Stimulated activated CD8-positive, alpha-beta memory T cell treated with anti-CD3 and anti-CD28 coated beads, Interleukin-15, amount 100 ng/mL, for 1 hour (primary cell): ENCODE results near the gene KCNK1.
"Not testable (repeated sequence)": the region's sequence is repeated elsewhere in the genome, so short reads cannot be mapped to it uniquely, and the experiment has no call there.

Experiments
- DNase-seq: peaks from one replicate; pipeline ENCODE4 v3.0.0-alpha.2; 2020; ENCODE audit warnings: low read depth

The KCNK1 gene

DNA sequence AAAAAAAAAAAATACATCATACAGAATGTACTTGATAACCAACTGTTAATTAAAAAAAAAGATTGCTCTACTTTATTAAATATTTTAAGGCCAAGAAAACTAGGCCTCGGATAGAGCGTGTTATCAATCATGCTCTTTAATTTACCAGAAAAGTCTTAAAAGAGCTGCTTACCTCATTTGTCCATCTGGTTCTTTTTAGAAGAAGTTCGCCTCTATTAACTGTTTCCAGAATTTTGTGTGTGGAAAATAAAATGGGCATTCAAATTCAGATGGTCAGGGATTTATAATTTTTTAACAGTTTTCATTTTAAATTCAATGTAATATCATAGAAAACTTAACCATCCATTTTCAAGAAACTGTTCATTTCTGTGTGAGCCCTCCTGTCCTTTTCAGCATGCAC lies 53.8 kb downstream of the KCNK1 start:
- no peak for DNase-seq

DNA sequence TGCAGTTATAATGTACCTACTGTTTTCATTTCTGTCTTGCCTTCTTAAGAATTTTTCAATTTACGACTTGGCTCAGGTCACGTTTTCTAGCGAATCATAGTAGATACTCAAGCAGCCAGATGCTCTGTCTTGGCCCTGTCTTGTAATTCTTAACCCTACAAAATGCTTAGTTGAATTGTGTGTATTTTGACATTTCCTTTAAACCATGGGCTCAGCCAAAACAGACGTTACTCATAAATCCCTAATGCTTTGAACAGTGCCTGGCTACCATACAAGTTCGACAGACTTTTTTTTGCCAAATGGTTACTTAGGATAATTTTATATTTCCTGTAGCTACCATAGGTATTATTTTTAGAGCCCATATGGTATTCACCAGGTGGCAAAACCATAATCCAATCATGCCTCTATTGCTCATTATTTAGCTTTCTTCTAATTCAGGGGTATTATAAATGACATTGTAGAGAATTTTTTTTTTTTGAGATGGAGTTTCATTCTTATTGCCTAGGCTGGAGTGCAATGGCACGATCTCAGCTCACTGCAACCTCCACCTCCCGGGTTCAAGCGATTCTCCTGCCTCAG lies 54.3 kb downstream of the KCNK1 start:
- DNase-seq: no peak

DNA sequence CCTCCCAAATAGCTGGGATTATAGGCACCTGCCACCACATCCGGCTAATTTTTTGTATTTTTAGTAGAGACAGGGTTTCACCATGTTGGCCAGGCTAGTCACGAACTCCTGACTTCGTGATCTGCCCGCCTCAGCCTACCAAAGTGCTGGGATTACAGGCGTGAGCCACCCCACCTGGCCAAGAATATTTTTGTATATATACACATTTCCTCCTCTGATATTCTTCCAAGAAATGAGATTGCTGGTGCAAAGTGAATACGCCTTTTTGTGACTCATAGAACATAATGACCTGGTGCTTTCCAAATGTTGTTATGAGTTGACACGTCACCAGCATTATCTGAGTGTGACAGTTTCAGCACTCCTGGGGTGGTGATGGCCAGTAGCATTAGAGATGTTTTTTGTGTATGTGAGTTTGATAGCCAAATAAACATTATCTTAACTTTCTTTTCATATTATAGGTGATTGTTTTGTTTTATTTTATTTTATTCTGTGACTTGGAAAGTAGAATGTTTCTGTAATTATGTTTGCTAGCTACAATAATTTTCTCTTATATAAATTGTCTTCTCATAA lies 54.9 kb downstream of the KCNK1 start:
- no peak for DNase-seq

DNA sequence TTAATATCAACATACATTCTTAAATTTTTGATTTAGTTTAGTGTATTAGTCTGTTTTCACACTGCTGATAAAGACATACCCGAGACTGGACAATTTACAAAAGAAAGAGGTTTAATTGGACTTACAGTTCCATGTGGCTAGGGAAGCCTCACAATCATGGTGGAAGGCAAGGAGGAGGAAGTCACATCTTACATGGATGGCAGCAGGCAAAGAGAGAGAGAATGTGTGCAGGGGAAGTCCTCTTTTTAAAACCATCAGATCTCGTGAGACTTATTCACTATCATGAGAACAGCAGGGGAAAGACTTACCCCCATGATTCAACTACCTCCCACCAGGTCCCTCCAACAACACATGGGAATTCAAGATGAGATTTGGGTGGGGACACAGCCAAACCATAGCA lies 56.5 kb downstream of the KCNK1 start:
- DNase-seq: not testable (repeated sequence)

DNA sequence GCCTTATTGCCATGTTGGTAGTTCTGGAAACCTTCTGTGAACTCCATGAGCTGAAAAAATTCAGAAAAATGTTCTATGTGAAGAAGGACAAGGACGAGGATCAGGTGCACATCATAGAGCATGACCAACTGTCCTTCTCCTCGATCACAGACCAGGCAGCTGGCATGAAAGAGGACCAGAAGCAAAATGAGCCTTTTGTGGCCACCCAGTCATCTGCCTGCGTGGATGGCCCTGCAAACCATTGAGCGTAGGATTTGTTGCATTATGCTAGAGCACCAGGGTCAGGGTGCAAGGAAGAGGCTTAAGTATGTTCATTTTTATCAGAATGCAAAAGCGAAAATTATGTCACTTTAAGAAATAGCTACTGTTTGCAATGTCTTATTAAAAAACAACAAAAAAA lies 57.4 kb downstream of the KCNK1 start:
- no peak for DNase-seq

DNA sequence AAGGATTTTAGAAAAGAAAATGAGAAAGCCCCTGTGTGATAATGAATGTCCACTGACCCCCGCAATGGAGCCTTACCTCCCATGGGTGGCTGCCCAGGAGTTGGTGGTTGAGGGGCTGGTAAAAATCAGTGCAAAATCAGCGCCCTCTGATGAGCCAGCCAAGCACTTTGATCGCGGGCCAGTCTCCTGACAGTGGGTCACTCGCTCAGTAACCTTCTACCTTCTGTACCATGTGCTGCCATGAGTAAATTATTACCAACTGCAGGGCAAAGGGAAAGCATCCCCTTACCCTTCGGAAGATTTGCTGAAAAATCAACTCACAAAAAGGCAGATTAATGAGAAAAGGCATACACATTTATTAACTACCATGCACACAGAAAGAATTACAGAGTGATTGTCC lies 58.8 kb downstream of the KCNK1 start:
- DNase-seq: no peak

DNA sequence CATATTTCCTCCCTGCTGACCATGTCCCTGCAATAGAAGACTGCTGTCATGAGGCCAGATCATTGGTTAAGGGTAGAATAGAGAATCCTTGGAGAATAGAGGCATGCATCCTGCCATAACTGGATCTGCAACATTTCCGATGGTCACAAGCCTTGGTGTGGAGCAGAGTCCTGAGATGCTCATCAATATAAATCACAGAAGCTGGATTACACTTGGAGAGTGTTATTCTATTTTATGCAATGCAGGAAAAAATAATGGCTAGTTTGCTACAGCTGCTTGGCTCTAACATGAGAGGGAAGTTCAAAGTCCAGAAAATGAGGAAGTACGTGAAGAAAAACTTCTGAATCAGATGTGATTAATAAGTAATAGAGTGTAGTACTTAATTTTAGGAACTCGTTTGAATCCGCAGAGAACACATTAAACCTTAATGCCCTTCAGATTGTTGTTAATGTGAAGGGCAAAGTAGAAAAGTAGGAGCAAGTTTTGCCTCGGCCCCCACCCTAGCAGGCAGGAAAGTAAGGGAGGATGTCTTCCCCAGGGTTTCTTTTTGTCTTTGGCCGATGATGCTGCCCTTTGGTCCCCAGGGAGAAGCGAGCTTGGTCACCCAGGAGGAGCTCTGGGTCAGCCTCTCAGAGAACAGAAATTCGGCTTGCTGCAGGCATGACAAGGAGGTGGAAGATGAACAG lies 59.5 kb downstream of the KCNK1 start:
- no peak for DNase-seq

DNA sequence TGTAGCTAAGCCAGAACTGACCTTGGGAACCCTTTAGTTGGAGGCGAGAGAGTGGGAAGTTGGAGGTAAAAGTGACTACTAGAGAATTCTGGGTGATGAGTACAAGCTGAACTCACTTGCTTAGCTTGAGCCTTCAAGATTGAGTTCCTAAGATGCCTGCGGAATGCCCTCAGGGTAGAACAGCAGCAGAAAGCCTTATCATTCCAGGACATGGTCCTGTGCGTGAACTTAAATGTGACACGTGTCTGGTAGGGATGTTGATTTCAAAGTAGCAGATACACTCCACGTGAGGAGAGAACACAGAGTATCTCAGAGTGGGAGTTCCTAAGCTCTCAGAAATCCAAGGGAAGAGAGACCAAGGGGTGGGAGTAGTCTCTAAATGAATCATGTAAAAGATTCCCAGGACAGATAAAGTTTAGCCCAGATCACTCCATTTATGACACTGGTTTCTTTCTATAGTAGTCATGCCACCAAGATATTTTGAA lies 60.1 kb downstream of the KCNK1 start:
- no peak for DNase-seq

DNA sequence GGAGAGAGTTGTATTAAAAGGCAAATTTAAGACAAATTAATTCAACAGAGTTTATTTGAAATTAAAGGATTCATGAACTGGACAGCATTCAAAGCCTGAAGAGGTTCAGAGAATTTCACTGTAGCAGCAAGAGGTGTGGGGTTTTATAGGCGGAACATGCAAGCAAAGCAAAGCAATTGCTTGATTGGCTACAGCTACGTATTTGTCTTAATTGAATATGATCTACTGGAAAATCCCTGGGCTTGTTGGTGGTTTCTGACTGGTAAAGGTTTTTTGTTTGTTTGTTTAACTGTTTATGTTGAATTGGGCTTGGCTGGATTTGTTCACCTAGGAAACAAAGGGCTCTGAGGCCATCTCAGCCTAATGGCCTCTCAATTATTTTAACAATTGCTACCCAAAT lies 61.5 kb downstream of the KCNK1 start:
- DNase-seq: no peak

DNA sequence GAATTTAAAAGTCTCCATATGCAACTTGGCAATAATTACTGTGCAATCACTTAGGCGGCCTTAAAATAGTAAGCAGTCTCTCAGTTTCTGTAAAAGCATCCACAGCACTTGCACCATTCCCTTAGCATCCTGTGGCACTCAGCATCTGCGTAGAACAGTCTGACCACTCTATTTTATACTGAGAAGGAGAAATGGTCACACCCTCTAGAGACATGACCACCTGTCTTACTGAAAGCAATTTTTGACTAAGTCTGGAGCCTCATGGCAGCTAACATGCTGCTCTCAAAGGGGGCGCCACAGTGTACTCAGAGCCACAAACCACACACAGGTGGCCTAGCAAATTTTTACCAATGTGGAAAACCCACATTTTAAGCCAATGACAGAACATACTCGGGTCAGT lies 62.0 kb downstream of the KCNK1 start:
- no peak for DNase-seq

DNA sequence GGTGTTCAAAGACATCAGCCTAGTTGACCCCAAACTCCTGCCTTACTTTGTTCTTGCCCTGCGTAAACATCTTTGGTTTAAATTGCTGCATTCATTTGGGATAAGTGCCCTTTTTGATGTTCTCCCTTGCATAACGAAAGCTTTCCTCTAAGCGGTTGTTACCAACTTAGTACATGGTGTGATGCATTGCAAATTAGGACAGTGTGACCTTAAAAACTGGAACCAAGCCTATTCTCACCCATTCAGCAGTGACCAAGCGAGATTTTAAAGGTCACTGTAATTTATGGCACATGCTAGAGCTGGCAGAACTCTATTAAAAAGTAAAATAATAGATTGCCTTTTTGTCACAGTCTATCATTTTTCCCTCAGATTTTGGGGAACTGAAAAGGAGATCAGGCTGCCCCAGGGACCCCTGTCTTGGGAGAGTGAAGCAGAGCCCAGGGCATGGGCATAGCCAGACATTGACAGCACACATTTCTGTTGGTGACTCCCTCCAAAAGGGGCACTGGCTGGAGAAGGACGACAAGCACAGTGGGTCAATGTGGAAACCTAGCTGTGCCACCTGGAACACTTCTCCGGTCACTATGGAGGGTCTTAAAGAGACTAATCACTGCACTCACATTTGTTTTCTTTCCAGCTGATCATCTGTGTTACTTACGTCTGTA lies 63.9 kb downstream of the KCNK1 start:
- DNase-seq: no peak

DNA sequence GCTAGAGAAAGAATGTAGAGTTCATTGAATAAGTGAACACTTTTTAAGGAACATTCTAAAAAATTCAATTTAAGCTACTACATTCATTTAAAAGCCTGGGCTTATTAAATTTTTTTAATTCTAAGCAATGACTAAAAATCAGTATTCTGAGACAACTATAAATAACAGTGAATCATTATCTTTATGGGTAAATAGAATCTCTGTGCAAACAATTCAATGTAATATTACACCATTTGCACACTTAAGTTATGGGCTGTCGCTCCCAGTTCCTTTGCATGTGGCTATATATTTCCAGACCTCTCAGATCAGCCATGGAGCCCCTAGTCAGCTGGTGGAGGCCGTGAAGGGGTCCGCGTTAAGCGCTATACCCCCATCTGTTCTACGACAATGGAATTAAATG lies 65.1 kb downstream of the KCNK1 start:
- DNase-seq: no peak

DNA sequence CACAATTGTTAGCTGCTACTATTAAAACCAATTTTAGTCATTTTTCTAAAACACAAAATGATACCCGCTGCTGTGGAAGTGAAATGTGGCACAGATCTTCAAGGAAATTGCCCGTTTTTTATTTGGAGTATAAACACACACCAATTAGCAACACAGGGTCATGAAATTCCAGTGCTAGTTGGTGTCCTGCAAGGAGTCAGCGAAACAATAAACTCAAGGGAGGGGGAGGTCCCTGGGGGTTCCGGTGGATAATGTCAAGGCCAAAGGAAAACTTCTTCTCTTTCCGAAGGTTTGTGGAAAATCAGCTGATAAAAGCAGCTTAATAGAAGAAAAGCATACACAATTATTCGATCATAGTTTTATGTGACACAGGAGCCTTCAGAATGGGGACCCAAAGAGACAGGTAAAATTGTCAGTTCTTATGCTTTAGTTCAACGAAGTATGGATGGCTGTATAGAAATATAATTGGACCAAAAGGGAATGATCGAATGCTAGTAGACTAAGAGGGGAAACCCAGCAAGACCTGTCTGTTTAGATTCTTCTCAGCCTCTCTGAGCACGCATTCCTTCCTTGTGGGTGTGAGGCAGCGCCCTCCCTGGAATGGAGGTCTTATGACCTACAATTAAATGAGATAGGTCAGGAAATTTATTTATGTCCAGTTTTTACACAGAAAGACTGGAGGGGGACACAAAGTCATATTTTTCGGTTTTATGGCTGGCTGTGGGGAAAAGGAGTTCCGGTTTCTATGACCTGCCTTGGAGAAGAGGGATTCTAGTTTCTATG lies 65.9 kb downstream of the KCNK1 start:
- DNase-seq: no peak

DNA sequence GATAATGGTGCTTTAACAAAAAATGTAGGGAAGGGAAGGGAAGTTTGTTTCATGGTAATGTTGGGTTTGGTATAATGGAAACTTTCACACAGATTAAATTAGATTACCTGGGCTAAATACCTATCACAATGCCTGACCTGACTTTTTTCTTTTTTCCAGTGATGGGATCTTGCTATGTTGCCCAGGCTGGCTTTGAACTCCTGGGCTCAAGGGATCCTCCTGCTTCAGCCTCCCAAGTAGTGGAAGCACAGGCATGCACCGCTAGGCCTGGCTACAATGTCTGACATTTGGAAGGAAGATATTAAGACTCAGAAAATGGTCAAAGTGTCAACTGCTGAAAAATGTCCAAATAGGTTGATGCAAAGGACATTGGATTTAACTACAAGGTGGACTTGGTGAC lies 67.4 kb downstream of the KCNK1 start:
- no peak for DNase-seq

DNA sequence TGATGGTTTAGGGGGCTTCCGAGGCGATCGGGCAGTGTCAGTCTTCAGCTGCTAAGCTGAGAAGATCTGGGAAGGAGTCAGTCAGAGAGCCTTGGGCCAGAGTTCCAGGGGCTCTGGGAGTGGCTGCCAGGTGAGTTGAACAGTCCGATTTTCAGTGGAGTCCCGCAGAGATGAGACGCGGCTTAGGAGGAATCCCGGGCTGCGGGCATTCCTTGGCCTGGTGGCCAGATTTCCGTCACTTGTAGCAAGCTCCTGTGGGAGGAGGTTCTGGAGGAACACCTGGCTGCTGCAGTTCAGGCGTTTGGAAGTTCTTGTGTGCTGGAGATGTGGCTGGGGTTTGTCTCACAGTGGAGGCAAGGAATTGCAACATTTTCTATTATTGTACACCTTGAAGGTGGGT lies 72.7 kb downstream of the KCNK1 start:
- DNase-seq: not testable (repeated sequence)

DNA sequence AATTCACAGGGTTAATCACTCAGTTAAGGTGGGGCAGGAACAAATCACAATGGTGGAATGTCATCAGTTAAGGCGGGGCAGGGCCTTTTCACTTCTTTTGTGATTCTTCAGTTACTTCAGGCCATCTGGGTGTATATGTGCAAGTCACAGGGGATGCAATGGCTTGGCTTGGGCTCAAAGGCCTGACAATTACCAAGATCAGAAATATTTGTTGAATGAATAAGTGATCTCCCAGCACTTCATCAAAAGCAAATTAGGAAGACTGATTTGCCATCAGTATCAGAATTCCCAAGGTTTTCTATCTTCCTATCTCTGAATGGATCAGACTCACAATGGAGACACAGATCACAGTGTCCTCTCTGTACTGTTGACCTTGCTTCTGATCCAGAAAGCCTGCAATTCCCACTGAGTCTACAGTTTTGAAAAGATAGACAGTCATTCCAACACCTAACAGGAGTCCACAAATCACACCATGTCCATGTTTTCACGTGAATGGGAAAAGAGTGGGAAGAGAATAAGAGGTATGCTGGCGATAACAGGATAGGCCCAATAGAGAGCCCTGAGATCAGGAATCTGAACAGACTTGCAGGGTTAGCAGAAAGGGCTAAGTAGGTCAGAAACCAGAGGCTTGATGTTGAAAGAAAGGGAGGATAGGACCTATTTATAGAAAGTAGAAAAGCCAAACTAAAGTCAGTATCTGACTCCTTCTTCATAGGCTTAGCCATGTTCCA lies 75.3 kb downstream of the KCNK1 start:
- no peak for DNase-seq

DNA sequence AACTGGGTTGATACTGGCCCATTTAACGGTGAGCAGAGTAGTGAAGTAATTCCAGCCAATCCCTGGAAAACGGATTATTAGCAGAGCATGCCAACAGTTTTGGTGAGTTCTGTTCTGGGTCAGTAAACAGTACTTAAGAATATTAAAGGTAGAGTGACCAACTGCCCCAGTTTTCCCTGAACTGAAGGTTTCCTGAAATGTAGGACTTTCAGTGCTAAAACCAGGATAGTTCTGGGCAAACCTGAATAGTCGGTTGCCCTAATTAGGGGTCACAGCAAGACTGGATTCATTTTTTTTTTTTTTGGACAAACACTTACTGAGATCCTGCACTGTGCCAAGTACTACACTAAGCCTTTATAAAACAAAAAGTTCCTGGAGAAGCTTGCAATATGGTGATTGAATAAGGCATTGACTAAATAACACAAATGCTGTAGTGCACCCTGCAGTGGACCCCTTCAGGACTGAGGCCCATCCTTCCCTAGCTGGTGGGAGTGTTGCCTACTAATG lies 75.9 kb downstream of the KCNK1 start:
- no peak for DNase-seq

DNA sequence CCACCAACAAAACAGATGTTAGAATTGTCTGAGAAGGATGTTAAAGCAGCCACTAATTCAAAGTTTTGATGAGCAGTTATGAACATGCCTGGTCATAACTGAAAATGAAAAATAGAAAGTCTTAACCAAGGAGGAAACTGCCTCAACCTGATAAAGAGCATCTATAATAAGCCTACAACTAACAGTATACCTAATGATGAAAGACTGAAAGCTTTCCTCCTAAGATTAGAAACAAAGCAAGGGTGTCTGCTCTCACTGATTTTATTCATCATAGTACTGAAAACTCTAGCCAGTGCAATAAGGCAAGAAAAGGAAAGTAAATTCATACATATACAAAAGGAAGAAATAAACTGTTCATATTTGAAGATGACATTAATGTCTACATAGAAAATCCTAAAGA lies 82.0 kb downstream of the KCNK1 start:
- no peak for DNase-seq

DNA sequence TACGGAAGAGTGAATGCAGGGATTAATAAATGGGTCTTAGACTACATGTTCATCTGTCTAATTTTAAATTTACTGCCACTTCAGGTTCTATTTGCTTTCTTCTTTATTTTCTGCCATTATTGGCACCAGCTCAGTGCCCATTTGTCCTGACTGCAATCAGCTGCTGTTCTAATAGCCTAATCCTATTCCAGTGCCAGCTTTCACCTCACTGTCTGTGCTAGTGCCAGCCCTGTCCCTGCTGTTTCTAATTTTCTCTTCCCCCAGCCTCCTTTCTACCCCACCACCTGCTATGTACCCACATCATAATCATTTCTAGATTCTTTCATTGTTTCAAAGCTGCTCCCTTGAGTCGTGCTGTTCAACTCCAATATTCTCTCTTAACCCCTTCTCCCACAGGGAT lies 86.4 kb downstream of the KCNK1 start:
- no peak for DNase-seq

DNA sequence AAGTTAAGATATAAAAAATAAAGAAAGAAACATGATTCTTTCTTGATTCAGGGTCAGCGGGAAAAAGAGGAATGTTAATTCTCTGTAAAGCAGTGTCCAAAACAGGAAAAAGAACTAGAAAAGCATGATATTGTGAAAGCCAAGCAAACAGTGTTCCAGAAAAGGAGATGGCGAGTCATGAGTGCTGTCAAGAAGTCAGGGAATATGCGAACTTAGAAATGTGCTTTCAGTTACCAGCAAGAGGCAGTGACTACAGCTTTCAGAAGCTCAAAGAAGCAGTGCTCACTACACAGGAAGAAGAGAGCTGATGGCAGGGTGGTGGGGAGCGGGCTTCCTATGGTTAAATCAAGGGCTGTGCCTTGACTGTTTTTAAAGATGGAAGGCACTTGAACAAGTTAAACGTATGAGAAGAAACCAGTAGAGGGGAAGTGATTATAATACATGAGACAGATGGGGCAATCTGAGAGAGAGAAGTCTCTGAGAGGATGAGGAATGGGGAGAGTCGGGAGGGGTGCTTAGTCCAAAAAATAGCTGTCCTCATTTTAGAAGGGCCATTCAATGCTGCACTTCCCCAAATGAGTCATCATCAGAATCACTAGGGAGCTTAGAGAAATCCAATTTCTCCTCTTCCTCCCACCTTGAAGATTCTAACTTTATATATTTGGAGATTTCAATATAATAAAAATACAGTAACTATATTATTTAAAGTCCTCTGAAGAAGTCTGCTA lies 90.4 kb downstream of the KCNK1 start:
- DNase-seq: no peak
